Neural progenitor cell (in vitro differentiated cells): ENCODE data around the gene PADI1. TPM values are rescaled to one million over a fixed set of nuclear protein-coding genes. Genes with fewer than 3 reads are reported as not detected.

Source experiments
- DNase-seq: peaks from one replicate; pipeline ENCODE4 v3.0.0-alpha.2; 2016; ENCODE audit warnings: low spot score
- H2AFZ ChIP-seq: fragments of 200-600 bp; sonication (generic); replicated peaks from 2 replicates; pipeline ENCODE4 v1.6.1; 2016; ENCODE audit warnings: antibody characterized with exemption
- H3F3A ChIP-seq: fragments of 200-600 bp; sonication (generic); 2 replicates; pipeline ENCODE4 v1.6.1; 2016; ENCODE audit warnings: antibody characterized with exemption, low read depth
- H3K27ac ChIP-seq: fragments of 200-600 bp; sonication (generic); 2 replicates; pipeline ENCODE4 v1.5.1; 2016; ENCODE audit warnings: mild to moderate bottlenecking
- H3K27me3 ChIP-seq: fragments of 200-600 bp; sonication (generic); 2 replicates; pipeline ENCODE4 v1.6.1; 2016; ENCODE audit warnings: mild to moderate bottlenecking, moderate library complexity
- H3K36me3 ChIP-seq: fragments of 200-600 bp; sonication (generic); 2 replicates; pipeline ENCODE4 v1.5.1; 2016
- H3K4me1 ChIP-seq: fragments of 200-600 bp; sonication (generic); 2 replicates; pipeline ENCODE4 v1.6.1; 2016; ENCODE audit warnings: mixed run types
- H3K4me2 ChIP-seq: fragments of 200-600 bp; sonication (generic); 2 replicates; pipeline ENCODE4 v1.6.1; 2016
- H3K4me3 ChIP-seq: fragments of 200-600 bp; sonication (generic); 2 replicates; pipeline ENCODE4 v1.5.1; 2016
- H3K79me2 ChIP-seq: fragments of 200-600 bp; sonication (generic); 2 replicates; pipeline ENCODE4 v1.6.1; 2016; ENCODE audit warnings: low read depth
- H3K9ac ChIP-seq: fragments of 200-600 bp; sonication (generic); 2 replicates; pipeline ENCODE4 v1.6.1; 2016
- H3K9me3 ChIP-seq: fragments of 200-600 bp; sonication (generic); 2 replicates; pipeline ENCODE4 v1.5.1; 2016; ENCODE audit warnings: low read depth
- H4K20me1 ChIP-seq: fragments of 200-600 bp; sonication (generic); 2 replicates; pipeline ENCODE4 v1.6.1; 2016; ENCODE audit warnings: low read depth
- H3K27ac Mint-ChIP-seq: 3 replicates; pipeline ENCODE4 v1.8.0; 2021; ENCODE audit warnings: mixed read lengths
- H3K27me3 Mint-ChIP-seq: 2 replicates; pipeline ENCODE4 v1.8.0; 2022; ENCODE audit warnings: low read depth, mild to moderate bottlenecking, inconsistent platforms, moderate library complexity, mixed read lengths; ENCODE audit not compliant: insufficient read depth
- H3K36me3 Mint-ChIP-seq: 3 replicates; pipeline ENCODE4 v1.8.0; 2021; ENCODE audit warnings: mixed read lengths
- H3K4me1 Mint-ChIP-seq: 3 replicates; pipeline ENCODE4 v1.8.0; 2021; ENCODE audit warnings: mixed read lengths
- H3K4me3 Mint-ChIP-seq: 3 replicates; pipeline ENCODE4 v1.8.0; 2021; ENCODE audit warnings: mild to moderate bottlenecking, moderate library complexity, mixed read lengths
- H3K9me3 Mint-ChIP-seq: 3 replicates; pipeline ENCODE4 v1.8.0; 2020; ENCODE audit warnings: mixed read lengths
- EZH2 ChIP-seq: fragments of 200-600 bp; sonication (generic); IDR thresholded peaks from 2 replicates; pipeline ENCODE4 v1.6.1; 2017; ENCODE audit warnings: antibody characterized with exemption, mild to moderate bottlenecking, moderate library complexity
- EZH2phosphoT487 ChIP-seq: fragments of 200-600 bp; sonication (generic); IDR thresholded peaks from 2 replicates; pipeline ENCODE4 v1.6.1; 2017; ENCODE audit warnings: antibody characterized with exemption
- total RNA-seq: library from RNA; depleted of rRNA; stranded (reverse); fragments of >200 nt; gene quantifications from 2 replicates; pipeline ENCODE4 v1.2.3, GENCODE V29; 2015; ENCODE audit warnings: low replicate concordance
- TF ChIP-seq, protein P1 (sequence below): fragments of 200-600 bp; sonication (generic); IDR thresholded peaks from 2 replicates; pipeline ENCODE4 v1.5.1; 2017; ENCODE audit warnings: antibody characterized with exemption, mild to moderate bottlenecking

Gene PADI1
- total RNA-seq, 1 donor from 2014 or later, result 0.09 TPM

DNA sequence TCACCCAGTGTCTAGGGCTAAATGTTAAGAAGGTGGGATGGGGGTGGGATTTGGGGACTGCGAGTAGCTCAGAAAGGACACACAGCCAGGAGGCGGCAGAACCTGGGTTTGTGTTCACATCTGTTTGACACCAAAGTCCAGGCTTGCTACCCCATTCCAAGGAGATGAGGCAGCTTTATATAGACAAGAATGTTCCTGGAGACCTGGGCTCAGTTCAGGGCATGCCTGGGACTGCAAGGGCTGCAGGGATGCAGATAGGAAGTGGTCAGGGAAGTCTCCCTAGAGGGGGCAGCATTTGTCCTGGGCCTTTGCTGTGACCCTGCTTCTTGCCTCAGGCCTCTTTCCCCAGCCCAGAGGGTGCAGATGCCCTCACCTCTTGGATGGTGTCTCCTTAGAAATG lies 60.2 kb downstream of the PADI1 start:
- peaks cover 4% of the 10 kb centered on the region for H3K27me3 Mint-ChIP-seq
- Histone ChIP-seq H2AFZ (peak overlapping the region; percentile 31), H3K4me1 (no peaks in the 10 kb centered on the region), H4K20me1 (no peaks in the 10 kb centered on the region), H3K79me2 (no peaks in the 10 kb centered on the region), H3K4me2 (no peak overlapping the region), H3K9ac (no peak overlapping the region), H3K4me3 (no peak overlapping the region), H3K36me3 (no peaks in the 10 kb centered on the region), H3K9me3 (no peaks in the 10 kb centered on the region), H3F3A (no peaks in the 10 kb centered on the region), H3K27me3 (no peaks in the 10 kb centered on the region), H3K27ac (no peak overlapping the region)
- no peak overlapping the region for H3K4me3 Mint-ChIP-seq
- no peak overlapping the region for H3K27ac Mint-ChIP-seq
- DNase-seq, result peak; percentile 48
- no peaks in the 10 kb centered on the region for H3K4me1 Mint-ChIP-seq
- TF ChIP-seq, protein P1, sequence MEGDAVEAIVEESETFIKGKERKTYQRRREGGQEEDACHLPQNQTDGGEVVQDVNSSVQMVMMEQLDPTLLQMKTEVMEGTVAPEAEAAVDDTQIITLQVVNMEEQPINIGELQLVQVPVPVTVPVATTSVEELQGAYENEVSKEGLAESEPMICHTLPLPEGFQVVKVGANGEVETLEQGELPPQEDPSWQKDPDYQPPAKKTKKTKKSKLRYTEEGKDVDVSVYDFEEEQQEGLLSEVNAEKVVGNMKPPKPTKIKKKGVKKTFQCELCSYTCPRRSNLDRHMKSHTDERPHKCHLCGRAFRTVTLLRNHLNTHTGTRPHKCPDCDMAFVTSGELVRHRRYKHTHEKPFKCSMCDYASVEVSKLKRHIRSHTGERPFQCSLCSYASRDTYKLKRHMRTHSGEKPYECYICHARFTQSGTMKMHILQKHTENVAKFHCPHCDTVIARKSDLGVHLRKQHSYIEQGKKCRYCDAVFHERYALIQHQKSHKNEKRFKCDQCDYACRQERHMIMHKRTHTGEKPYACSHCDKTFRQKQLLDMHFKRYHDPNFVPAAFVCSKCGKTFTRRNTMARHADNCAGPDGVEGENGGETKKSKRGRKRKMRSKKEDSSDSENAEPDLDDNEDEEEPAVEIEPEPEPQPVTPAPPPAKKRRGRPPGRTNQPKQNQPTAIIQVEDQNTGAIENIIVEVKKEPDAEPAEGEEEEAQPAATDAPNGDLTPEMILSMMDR, result peak; percentile 24
- TF ChIP-seq EZH2, result no peak
- no peaks in the 10 kb centered on the region for H3K36me3 Mint-ChIP-seq
- H3K9me3 Mint-ChIP-seq, result no peaks in the 10 kb centered on the region

DNA sequence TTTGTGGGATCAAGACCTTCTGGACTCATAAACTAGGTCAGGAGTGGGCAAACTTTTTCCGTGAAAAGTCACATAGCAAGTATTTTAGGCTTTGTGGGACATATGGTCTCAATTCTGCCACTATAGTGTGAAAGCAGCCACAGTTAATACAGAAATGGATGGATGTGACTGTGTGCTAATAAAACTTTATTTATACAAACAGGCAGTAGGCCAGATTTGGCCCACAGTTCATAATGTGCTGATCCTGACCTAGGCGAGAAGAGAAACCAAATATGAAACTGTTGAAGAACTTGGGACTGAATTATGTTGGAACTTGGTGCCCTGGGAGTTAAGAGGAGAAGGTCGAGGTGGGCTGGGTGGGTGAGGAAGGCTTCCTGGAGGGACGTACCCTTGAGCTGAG lies 61.0 kb downstream of the PADI1 start:
- Mint-ChIP-seq H3K27me3 (peaks cover 4% of the 10 kb centered on the region), H3K9me3 (no peaks in the 10 kb centered on the region), H3K36me3 (no peaks in the 10 kb centered on the region), H3K4me3 (no peak overlapping the region), H3K4me1 (no peaks in the 10 kb centered on the region), H3K27ac (no peak overlapping the region)
- TF ChIP-seq EZH2phosphoT487, result no peak
- no peaks in the 10 kb centered on the region for H3K4me1 ChIP-seq
- DNase-seq, result no peak
- no peak overlapping the region for H3K27ac ChIP-seq
- no peaks in the 10 kb centered on the region for H3F3A ChIP-seq
- no peaks in the 10 kb centered on the region for H3K36me3 ChIP-seq
- no peak overlapping the region for H3K4me2 ChIP-seq
- H3K27me3 ChIP-seq, result no peaks in the 10 kb centered on the region
- no peaks in the 10 kb centered on the region for H4K20me1 ChIP-seq
- H3K9ac ChIP-seq, result no peak overlapping the region
- no peaks in the 10 kb centered on the region for H3K9me3 ChIP-seq
- H3K79me2 ChIP-seq, result no peaks in the 10 kb centered on the region
- H3K4me3 ChIP-seq, result no peak overlapping the region
- no peak overlapping the region for H2AFZ ChIP-seq

DNA sequence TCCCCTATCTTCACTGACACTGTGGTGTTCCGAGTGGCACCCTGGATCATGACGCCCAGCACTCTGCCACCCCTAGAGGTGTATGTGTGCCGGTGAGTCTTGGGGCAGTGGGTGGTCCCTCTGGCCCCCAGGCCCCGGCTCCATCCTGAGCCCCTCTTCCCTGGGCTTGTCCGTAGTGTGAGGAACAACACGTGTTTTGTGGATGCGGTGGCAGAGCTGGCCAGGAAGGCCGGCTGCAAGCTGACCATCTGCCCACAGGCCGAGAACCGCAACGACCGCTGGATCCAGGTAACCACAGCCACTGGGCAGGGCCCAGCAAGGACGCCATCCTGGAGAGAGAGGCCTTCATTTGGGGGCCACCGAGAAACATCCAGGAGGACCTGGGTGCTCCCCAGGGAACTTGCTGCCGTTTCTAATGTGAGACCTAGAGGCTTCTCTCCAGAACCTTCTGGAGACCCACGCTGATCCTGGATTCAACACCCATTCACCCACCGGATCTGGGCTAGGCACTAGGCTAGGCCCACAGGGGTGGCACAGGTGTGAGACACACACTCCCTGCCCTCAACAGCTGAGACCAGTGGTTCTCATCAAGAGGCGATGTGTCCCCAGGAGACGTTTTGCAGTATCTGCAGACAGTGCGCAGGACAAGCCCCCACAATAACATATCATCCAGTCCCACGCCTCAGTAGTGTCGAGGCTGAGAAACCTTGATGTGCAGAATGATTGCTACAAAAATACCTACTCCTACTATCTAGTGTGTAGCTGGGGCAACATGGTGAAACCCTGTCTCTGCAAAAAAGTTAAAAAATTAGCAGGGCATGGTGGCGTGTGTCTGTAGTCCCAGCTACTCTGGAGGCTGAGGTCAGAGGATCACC lies 66.2 kb downstream of the PADI1 start:
- no peaks in the 10 kb centered on the region for H3K4me1 Mint-ChIP-seq
- H3K9me3 Mint-ChIP-seq, result no peaks in the 10 kb centered on the region
- no peaks in the 10 kb centered on the region for H3K79me2 ChIP-seq
- H3F3A ChIP-seq, result no peaks in the 10 kb centered on the region
- H3K27ac ChIP-seq, result no peak overlapping the region
- no peak overlapping the region for H3K9ac ChIP-seq
- no peak overlapping the region for H3K4me2 ChIP-seq
- H3K4me3 Mint-ChIP-seq, result no peak overlapping the region
- TF ChIP-seq, protein P1, result no peak
- TF ChIP-seq EZH2 (no peak), EZH2phosphoT487 (no peak)
- no peaks in the 10 kb centered on the region for H3K36me3 ChIP-seq
- no peak overlapping the region for H3K4me3 ChIP-seq
- H3K9me3 ChIP-seq, result no peaks in the 10 kb centered on the region
- peak overlapping the region; percentile 50 for H3K27ac Mint-ChIP-seq
- no peak for DNase-seq
- peaks cover 4% of the 10 kb centered on the region for H3K27me3 Mint-ChIP-seq
- H3K36me3 Mint-ChIP-seq, result no peaks in the 10 kb centered on the region
- H3K4me1 ChIP-seq, result no peaks in the 10 kb centered on the region
- no peaks in the 10 kb centered on the region for H3K27me3 ChIP-seq
- H4K20me1 ChIP-seq, result no peaks in the 10 kb centered on the region
- H2AFZ ChIP-seq, result no peak overlapping the region

DNA sequence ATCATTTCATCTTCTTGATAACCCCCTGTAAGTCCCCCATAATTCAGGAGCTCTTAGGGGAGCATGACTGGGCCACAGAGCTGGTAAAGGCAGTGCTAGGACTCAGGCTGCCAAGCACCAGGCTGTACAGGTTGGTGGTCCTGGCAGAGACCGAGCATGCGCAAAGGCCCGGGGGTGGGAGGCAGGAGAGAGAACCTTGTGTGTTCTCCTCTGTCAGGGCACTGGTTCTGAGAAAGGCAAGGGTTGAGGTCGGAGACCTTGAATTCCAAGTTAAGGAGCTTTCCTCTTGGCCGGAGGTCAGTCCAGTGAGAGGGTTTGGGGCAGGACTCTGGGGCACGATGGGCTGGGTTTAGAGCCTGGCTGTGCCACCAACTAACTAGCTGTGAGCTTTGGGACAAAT lies 67.1 kb downstream of the PADI1 start:
- H3K36me3 ChIP-seq, result no peaks in the 10 kb centered on the region
- peaks cover 2% of the 10 kb centered on the region for H3K27me3 Mint-ChIP-seq
- H2AFZ ChIP-seq, result no peak overlapping the region
- H3K9ac ChIP-seq, result no peak overlapping the region
- no peaks in the 10 kb centered on the region for H3F3A ChIP-seq
- H3K4me1 Mint-ChIP-seq, result no peaks in the 10 kb centered on the region
- no peaks in the 10 kb centered on the region for H3K4me1 ChIP-seq
- H3K27me3 ChIP-seq, result no peaks in the 10 kb centered on the region
- no peaks in the 10 kb centered on the region for H3K36me3 Mint-ChIP-seq
- TF ChIP-seq EZH2phosphoT487 (no peak), EZH2 (no peak)
- TF ChIP-seq, protein P1, result no peak
- no peak for DNase-seq
- no peak overlapping the region for H3K4me2 ChIP-seq
- H3K79me2 ChIP-seq, result no peaks in the 10 kb centered on the region
- H3K27ac ChIP-seq, result no peak overlapping the region
- no peak overlapping the region for H3K4me3 ChIP-seq
- no peaks in the 10 kb centered on the region for H4K20me1 ChIP-seq
- H3K4me3 Mint-ChIP-seq, result no peak overlapping the region
- H3K9me3 ChIP-seq, result no peaks in the 10 kb centered on the region
- no peak overlapping the region for H3K27ac Mint-ChIP-seq
- no peaks in the 10 kb centered on the region for H3K9me3 Mint-ChIP-seq
